Measurements from ENCODE around the gene KCTD16. TPM values are rescaled to one million over a fixed set of nuclear protein-coding genes. Genes with fewer than 3 reads are reported as not detected.

The KCTD16 gene
- total and polyA plus RNA-seq, 2 donors from 2014 or later: 0.24 to 2.5 TPM

- Histone ChIP-seq H3K36me3 (ENCODE audit: control insufficient read depth in 2 of 3, insufficient read depth in 3 of 3, low read length in 3 of 3) (no peaks in the 10 kb centered on the region), H3K4me3 (ENCODE audit: low read length in 3 of 3) (no peak overlapping the region), H3K27ac (ENCODE audit: low read depth in 2 of 2, low read length in 2 of 2) (no peak overlapping the region), H3K27me3 (ENCODE audit: control insufficient read depth, insufficient read depth, low read length) (no peaks in the 10 kb centered on the region), H3K9me3 (ENCODE audit: control insufficient read depth in 2 of 3, insufficient read depth in 1 of 3, low read length in 3 of 3) (no peaks in the 10 kb centered on the region), H3K4me1 (ENCODE audit: control insufficient read depth in 2 of 3, insufficient read depth in 2 of 3, low read depth in 1 of 3, low read length in 3 of 3) (no peaks in the 10 kb centered on the region), H3K9ac (ENCODE audit: low read length in 3 of 3) (no peak overlapping the region)
- TF ChIP-seq, protein P1, sequence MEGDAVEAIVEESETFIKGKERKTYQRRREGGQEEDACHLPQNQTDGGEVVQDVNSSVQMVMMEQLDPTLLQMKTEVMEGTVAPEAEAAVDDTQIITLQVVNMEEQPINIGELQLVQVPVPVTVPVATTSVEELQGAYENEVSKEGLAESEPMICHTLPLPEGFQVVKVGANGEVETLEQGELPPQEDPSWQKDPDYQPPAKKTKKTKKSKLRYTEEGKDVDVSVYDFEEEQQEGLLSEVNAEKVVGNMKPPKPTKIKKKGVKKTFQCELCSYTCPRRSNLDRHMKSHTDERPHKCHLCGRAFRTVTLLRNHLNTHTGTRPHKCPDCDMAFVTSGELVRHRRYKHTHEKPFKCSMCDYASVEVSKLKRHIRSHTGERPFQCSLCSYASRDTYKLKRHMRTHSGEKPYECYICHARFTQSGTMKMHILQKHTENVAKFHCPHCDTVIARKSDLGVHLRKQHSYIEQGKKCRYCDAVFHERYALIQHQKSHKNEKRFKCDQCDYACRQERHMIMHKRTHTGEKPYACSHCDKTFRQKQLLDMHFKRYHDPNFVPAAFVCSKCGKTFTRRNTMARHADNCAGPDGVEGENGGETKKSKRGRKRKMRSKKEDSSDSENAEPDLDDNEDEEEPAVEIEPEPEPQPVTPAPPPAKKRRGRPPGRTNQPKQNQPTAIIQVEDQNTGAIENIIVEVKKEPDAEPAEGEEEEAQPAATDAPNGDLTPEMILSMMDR (IDR thresholded peaks at IDR 0.05; ENCODE audit: borderline replicate concordance, extremely low read depth, insufficient read depth): no peak
- DNase-seq (no peak), FAIRE-seq (no peak)
- intact Hi-C loops (cut with DNase I): no loop called here
Observed at GRCh38 chr5:144284931-144285502, 114.3 kb downstream of the KCTD16 start.

DNA sequence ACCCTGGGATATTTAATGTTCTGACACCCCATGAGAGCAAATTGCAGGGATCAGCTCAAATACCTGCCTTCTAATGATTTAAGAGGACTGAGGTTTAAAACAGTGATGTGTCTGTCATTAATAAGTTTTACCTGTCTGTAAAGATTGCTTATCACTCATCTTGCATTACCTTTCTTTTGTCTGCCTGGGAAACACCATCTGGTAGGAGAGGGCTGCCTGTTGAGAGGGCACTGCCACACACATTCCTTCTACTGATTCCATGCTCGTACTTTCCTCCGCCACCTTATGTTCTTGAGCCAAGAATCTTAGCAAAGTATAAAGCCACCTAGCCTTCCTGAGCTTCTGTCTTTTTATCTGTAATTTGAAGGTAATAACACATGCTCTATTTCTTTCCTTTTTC lies 118.6 kb downstream of the KCTD16 start:
- no peak for DNase-seq
- H3K27ac ChIP-seq (ENCODE audit: low read depth in 2 of 2, low read length in 2 of 2): no peak overlapping the region
- H3K27me3 ChIP-seq (ENCODE audit: control insufficient read depth, insufficient read depth, low read length): no peaks in the 10 kb centered on the region
- H3K36me3 ChIP-seq (ENCODE audit: control insufficient read depth in 2 of 3, insufficient read depth in 3 of 3, low read length in 3 of 3): no peaks in the 10 kb centered on the region
- no peaks in the 10 kb centered on the region for H3K4me1 ChIP-seq (ENCODE audit: control insufficient read depth in 2 of 3, insufficient read depth in 2 of 3, low read depth in 1 of 3, low read length in 3 of 3)
- no peak for FAIRE-seq
- H3K9ac ChIP-seq (ENCODE audit: low read length in 3 of 3): no peak overlapping the region
- TF ChIP-seq, protein P1 (IDR thresholded peaks at IDR 0.05; ENCODE audit: borderline replicate concordance, extremely low read depth, insufficient read depth): no peak
- H3K4me3 ChIP-seq (ENCODE audit: low read length in 3 of 3): no peak overlapping the region
- intact Hi-C loops (cut with DNase I): no loop called here
- H3K9me3 ChIP-seq (ENCODE audit: control insufficient read depth in 2 of 3, insufficient read depth in 1 of 3, low read length in 3 of 3): no peaks in the 10 kb centered on the region

DNA sequence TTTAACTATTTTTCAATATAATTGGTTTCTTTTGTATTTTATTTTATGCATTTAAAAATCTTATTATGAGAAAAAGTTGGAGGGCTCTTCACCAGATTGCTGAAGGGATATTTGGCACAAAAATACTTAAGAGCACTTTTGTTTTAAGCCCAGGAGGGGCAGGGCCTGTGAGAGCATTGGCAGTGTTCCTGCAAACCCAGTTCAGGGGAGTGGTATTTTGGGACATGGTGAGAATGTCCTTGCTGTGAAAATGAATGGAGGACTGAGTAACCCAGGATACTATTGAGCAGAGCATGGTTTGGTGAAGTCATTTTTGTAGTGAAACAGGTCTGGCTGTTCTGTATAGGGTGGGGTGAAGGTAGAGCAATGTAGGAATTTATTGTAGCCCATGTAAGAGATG lies 121.4 kb downstream of the KCTD16 start:
- TF ChIP-seq, protein P1 (IDR thresholded peaks at IDR 0.05; ENCODE audit: borderline replicate concordance, extremely low read depth, insufficient read depth): no peak
- no peak for FAIRE-seq
- Histone ChIP-seq H3K27me3 (ENCODE audit: control insufficient read depth, insufficient read depth, low read length) (no peaks in the 10 kb centered on the region), H3K27ac (ENCODE audit: low read depth in 2 of 2, low read length in 2 of 2) (no peak overlapping the region), H3K4me3 (ENCODE audit: low read length in 3 of 3) (no peak overlapping the region), H3K4me1 (ENCODE audit: control insufficient read depth in 2 of 3, insufficient read depth in 2 of 3, low read depth in 1 of 3, low read length in 3 of 3) (no peaks in the 10 kb centered on the region), H3K9ac (ENCODE audit: low read length in 3 of 3) (no peak overlapping the region), H3K36me3 (ENCODE audit: control insufficient read depth in 2 of 3, insufficient read depth in 3 of 3, low read length in 3 of 3) (no peaks in the 10 kb centered on the region), H3K9me3 (ENCODE audit: control insufficient read depth in 2 of 3, insufficient read depth in 1 of 3, low read length in 3 of 3) (no peaks in the 10 kb centered on the region)
- no peak for DNase-seq
- intact Hi-C loops (cut with DNase I): no loop called here

- intact Hi-C loops (cut with DNase I): no loop called here
Observed at GRCh38 chr5:144295284-144295683, 124.6 kb downstream of the KCTD16 start.

More at GRCh38 chr5:144295284-144295683, 124.6 kb downstream of the KCTD16 start:
- no peak overlapping the region for H3K27ac ChIP-seq (ENCODE audit: low read depth in 2 of 2, low read length in 2 of 2)
- no peaks in the 10 kb centered on the region for H3K4me1 ChIP-seq (ENCODE audit: control insufficient read depth in 2 of 3, insufficient read depth in 2 of 3, low read depth in 1 of 3, low read length in 3 of 3)
- H3K4me3 ChIP-seq (ENCODE audit: low read length in 3 of 3): no peak overlapping the region
- H3K36me3 ChIP-seq (ENCODE audit: control insufficient read depth in 2 of 3, insufficient read depth in 3 of 3, low read length in 3 of 3): no peaks in the 10 kb centered on the region
- FAIRE-seq (no peak), DNase-seq (no peak)
- TF ChIP-seq, protein P1 (IDR thresholded peaks at IDR 0.05; ENCODE audit: borderline replicate concordance, extremely low read depth, insufficient read depth): no peak
- no peak overlapping the region for H3K9ac ChIP-seq (ENCODE audit: low read length in 3 of 3)
- no peaks in the 10 kb centered on the region for H3K9me3 ChIP-seq (ENCODE audit: control insufficient read depth in 2 of 3, insufficient read depth in 1 of 3, low read length in 3 of 3)
- H3K27me3 ChIP-seq (ENCODE audit: control insufficient read depth, insufficient read depth, low read length): no peaks in the 10 kb centered on the region
